ENCODE measurements around the gene PTTG2.
"Not testable (repeated sequence)": the region's sequence is repeated elsewhere in the genome, so short reads cannot be mapped to it uniquely, and the experiment has no call there.

The PTTG2 gene

GRCh38 chr4:37960679-37961450 is 667 bp downstream of the PTTG2 start:
- Histone ChIP-seq H3K27me3 (ENCODE audit: control insufficient read depth in 1 of 2, insufficient read depth in 2 of 2, low read length in 2 of 2) (no peaks in the 10 kb centered on the region), H3K9ac (ENCODE audit: low read length) (no peak overlapping the region), H3K9me3 (ENCODE audit: low read length) (no peaks in the 10 kb centered on the region), H3K4me1 (ENCODE audit: insufficient read depth, low read length) (peaks cover 24% of the 10 kb centered on the region), H3K27ac (ENCODE audit: low read depth, low read length) (no peak overlapping the region), H3K36me3 (ENCODE audit: insufficient read depth, low read length) (no peaks in the 10 kb centered on the region), H3K4me3 (ENCODE audit: low read depth in 1 of 2, low read length in 2 of 2) (no peak overlapping the region)

DNA sequence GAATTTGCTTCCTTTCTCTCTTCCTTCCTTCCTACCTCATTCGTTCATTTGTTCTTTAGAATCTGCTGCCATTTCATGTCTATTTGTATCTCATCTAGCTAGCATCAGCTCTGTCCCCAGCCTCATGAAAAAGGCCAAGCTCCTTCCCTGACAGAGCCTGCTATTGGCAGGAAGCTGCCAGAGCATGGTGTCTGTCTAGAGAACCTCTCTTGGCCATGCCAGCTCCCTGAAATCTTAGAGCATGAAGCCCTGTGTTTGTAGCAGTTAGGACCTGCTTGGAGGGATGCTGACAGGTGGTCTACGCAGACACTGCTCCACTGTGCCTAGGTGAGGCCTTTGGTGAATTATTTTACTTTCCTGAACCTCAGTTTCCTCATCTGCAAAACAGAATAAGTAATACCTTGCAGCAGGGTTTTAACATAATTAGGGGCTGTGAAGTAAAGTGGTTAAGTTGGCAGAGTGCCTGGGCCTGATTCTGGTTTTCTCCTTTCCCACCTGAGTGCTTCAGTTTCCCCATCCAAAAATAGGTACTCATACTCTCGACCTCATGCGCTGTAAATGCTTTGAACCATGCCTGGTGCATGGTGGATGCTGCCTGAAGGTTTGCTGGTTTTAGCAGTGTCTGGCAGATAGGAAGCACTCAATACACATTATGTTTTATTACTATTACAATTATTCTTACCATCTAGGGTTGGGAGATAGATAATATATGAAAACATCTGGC is 4.7 kb downstream of the PTTG2 start:
- Histone ChIP-seq H3K4me3 (ENCODE audit: low read depth in 1 of 2, low read length in 2 of 2) (no peak overlapping the region), H3K36me3 (ENCODE audit: insufficient read depth, low read length) (no peaks in the 10 kb centered on the region), H3K9ac (ENCODE audit: low read length) (no peak overlapping the region), H3K4me1 (ENCODE audit: insufficient read depth, low read length) (peaks cover 32% of the 10 kb centered on the region), H3K27ac (ENCODE audit: low read depth, low read length) (no peak overlapping the region), H3K27me3 (ENCODE audit: control insufficient read depth in 1 of 2, insufficient read depth in 2 of 2, low read length in 2 of 2) (no peaks in the 10 kb centered on the region), H3K9me3 (ENCODE audit: low read length) (no peaks in the 10 kb centered on the region)

GRCh38 chr4:37966044-37966443 is 5.8 kb downstream of the PTTG2 start:
- no peaks in the 10 kb centered on the region for H3K9me3 ChIP-seq (ENCODE audit: low read length)
- no peak overlapping the region for H3K27ac ChIP-seq (ENCODE audit: low read depth, low read length)
- no peaks in the 10 kb centered on the region for H3K27me3 ChIP-seq (ENCODE audit: control insufficient read depth in 1 of 2, insufficient read depth in 2 of 2, low read length in 2 of 2)
- H3K36me3 ChIP-seq (ENCODE audit: insufficient read depth, low read length): no peaks in the 10 kb centered on the region
- no peak overlapping the region for H3K4me3 ChIP-seq (ENCODE audit: low read depth in 1 of 2, low read length in 2 of 2)
- H3K4me1 ChIP-seq (ENCODE audit: insufficient read depth, low read length): peaks cover 41% of the 10 kb centered on the region
- H3K9ac ChIP-seq (ENCODE audit: low read length): no peak overlapping the region

DNA sequence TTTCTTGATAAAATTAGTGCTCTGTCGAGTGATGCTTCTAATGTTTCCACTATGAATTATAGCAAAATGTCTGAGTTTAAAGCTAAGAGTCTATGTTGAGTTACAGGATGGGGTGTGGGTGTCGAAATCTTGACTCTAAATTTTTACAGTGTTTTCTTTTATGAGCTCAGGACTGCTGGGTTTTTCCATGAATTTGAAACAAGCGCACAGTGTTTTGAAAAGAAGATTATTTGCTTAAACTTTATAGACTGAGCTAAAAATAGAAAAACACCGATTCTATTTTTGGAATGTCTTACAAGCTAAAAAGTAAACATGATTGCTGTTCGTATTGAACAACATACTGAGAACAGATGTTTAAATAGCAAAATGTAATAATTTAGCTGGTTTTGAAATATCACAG is 7.5 kb downstream of the PTTG2 start:
- peaks cover 41% of the 10 kb centered on the region for H3K4me1 ChIP-seq (ENCODE audit: insufficient read depth, low read length)
- no peaks in the 10 kb centered on the region for H3K36me3 ChIP-seq (ENCODE audit: insufficient read depth, low read length)
- no peak overlapping the region for H3K4me3 ChIP-seq (ENCODE audit: low read depth in 1 of 2, low read length in 2 of 2)
- no peaks in the 10 kb centered on the region for H3K9me3 ChIP-seq (ENCODE audit: low read length)
- no peak overlapping the region for H3K27ac ChIP-seq (ENCODE audit: low read depth, low read length)
- H3K27me3 ChIP-seq (ENCODE audit: control insufficient read depth in 1 of 2, insufficient read depth in 2 of 2, low read length in 2 of 2): no peaks in the 10 kb centered on the region
- H3K9ac ChIP-seq (ENCODE audit: low read length): no peak overlapping the region

DNA sequence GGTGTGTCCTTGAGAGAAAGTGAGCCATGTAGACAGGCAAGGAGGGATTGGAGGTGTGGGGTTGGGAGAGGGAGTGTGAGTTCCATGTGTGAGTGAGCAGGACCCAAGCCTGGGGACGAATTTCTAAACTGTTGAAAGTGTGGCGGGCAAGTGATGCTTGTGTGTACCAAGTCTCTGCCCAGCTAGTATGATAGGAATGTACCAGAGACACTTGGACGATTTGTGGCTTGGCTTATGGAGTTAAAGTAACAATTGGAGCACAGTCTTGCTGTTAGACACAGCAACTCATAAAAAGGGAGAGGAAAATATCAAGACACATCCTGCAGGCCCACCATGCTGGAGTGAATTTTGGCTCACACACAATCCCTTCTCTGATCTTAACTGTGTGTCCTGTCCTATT is 8.5 kb downstream of the PTTG2 start:
- Histone ChIP-seq H3K36me3 (ENCODE audit: insufficient read depth, low read length) (no peaks in the 10 kb centered on the region), H3K27ac (ENCODE audit: low read depth, low read length) (no peak overlapping the region), H3K27me3 (ENCODE audit: control insufficient read depth in 1 of 2, insufficient read depth in 2 of 2, low read length in 2 of 2) (no peaks in the 10 kb centered on the region), H3K9ac (ENCODE audit: low read length) (no peak overlapping the region), H3K4me1 (ENCODE audit: insufficient read depth, low read length) (peaks cover 41% of the 10 kb centered on the region), H3K4me3 (ENCODE audit: low read depth in 1 of 2, low read length in 2 of 2) (no peak overlapping the region), H3K9me3 (ENCODE audit: low read length) (no peaks in the 10 kb centered on the region)

DNA sequence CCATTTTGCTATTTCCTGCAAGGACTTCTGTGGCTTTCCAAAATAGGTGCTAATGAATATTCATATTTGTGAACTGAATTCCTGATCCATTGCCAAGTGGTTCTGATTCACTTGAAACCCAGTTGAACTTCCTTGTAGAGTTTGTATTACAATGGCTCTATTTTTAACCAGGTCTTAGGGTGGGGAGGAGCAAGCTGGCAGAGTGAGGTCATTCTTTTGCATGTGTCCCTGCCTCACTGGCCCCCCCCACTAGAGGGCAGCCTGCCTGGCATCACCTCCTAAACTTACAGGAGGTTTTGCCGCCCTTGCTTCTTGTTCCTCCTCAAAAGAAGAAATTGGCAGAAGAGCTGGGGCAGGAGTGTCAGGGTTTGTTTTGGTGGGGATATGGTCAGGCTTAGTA is 10.5 kb downstream of the PTTG2 start:
- Histone ChIP-seq H3K27ac (ENCODE audit: low read depth, low read length) (peak overlapping the region; percentile 29), H3K9ac (ENCODE audit: low read length) (no peak overlapping the region), H3K4me1 (ENCODE audit: insufficient read depth, low read length) (peaks cover 28% of the 10 kb centered on the region), H3K27me3 (ENCODE audit: control insufficient read depth in 1 of 2, insufficient read depth in 2 of 2, low read length in 2 of 2) (no peaks in the 10 kb centered on the region), H3K4me3 (ENCODE audit: low read depth in 1 of 2, low read length in 2 of 2) (no peak overlapping the region), H3K9me3 (ENCODE audit: low read length) (no peaks in the 10 kb centered on the region), H3K36me3 (ENCODE audit: insufficient read depth, low read length) (no peaks in the 10 kb centered on the region)

DNA sequence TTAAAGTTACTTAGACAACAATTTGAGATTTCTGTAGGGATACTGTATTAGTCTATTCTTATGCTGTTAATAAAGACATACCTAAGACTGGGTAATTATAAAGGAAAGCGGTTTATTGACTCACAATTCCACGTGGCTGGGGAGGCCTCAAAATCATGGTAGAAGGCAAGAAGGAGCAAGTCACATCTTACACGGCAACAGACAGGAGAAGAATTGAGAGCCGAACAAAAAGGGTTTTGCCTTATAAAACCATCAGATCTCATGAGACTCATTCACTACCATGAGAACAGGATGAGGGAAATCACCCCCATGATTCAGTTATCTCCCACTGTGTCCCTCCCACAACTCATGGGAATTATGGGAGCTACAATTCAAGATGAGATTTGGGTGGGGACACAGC is 11.0 kb downstream of the PTTG2 start:
- Histone ChIP-seq H3K9ac (ENCODE audit: low read length) (no peak overlapping the region), H3K27me3 (ENCODE audit: control insufficient read depth in 1 of 2, insufficient read depth in 2 of 2, low read length in 2 of 2) (no peaks in the 10 kb centered on the region), H3K36me3 (ENCODE audit: insufficient read depth, low read length) (no peaks in the 10 kb centered on the region), H3K4me1 (ENCODE audit: insufficient read depth, low read length) (peaks cover 28% of the 10 kb centered on the region), H3K27ac (ENCODE audit: low read depth, low read length) (no peak overlapping the region), H3K9me3 (ENCODE audit: low read length) (no peaks in the 10 kb centered on the region), H3K4me3 (ENCODE audit: low read depth in 1 of 2, low read length in 2 of 2) (no peak overlapping the region)

GRCh38 chr4:37973441-37973840 is 13.2 kb downstream of the PTTG2 start:
- Histone ChIP-seq H3K27me3 (ENCODE audit: control insufficient read depth in 1 of 2, insufficient read depth in 2 of 2, low read length in 2 of 2) (no peaks in the 10 kb centered on the region), H3K36me3 (ENCODE audit: insufficient read depth, low read length) (no peaks in the 10 kb centered on the region), H3K4me1 (ENCODE audit: insufficient read depth, low read length) (peaks cover 15% of the 10 kb centered on the region), H3K9me3 (ENCODE audit: low read length) (no peaks in the 10 kb centered on the region), H3K9ac (ENCODE audit: low read length) (no peak overlapping the region), H3K4me3 (ENCODE audit: low read depth in 1 of 2, low read length in 2 of 2) (no peak overlapping the region), H3K27ac (ENCODE audit: low read depth, low read length) (no peak overlapping the region)

DNA sequence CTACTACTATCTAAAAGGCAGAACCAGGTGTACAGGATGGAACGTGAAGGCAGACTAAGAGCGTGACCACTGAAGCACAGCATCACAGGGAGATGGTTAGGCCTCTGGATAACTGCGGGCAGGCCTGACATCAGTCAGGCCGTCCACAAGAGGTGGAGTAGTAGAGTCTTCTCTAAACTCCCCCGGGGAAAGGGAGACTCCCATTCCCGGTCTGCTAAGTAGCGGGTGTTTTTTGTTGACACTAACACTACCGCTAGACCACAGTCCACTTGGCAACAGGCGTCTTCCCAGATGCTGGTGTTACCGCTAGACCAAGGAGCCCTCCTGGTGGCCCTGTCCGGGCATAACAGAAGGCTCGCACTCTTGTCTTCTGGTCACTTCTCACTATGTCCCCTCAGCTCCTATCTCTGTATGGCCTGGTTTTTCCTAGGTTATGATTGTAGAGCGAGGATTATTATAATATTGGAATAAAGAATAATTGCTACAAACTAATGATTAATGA is 15.2 kb downstream of the PTTG2 start:
- H3K27me3 ChIP-seq (ENCODE audit: control insufficient read depth in 1 of 2, insufficient read depth in 2 of 2, low read length in 2 of 2); H3K9ac ChIP-seq (ENCODE audit: low read length); H3K36me3 ChIP-seq (ENCODE audit: insufficient read depth, low read length); H3K4me3 ChIP-seq (ENCODE audit: low read depth in 1 of 2, low read length in 2 of 2); H3K27ac ChIP-seq (ENCODE audit: low read depth, low read length); H3K9me3 ChIP-seq (ENCODE audit: low read length): not testable (repeated sequence)
- H3K4me1 ChIP-seq (ENCODE audit: insufficient read depth, low read length): peaks cover 22% of the 10 kb centered on the region

- H3K27ac ChIP-seq (ENCODE audit: low read depth, low read length): peak overlapping the region; percentile 92
- H3K9me3 ChIP-seq (ENCODE audit: low read length): no peaks in the 10 kb centered on the region
- no peak overlapping the region for H3K9ac ChIP-seq (ENCODE audit: low read length)
- H3K4me3 ChIP-seq (ENCODE audit: low read depth in 1 of 2, low read length in 2 of 2): peak overlapping the region in 1 of 2 donors; percentile 47
- H3K4me1 ChIP-seq (ENCODE audit: insufficient read depth, low read length): peaks cover 24% of the 10 kb centered on the region
- H3K27me3 ChIP-seq (ENCODE audit: control insufficient read depth in 1 of 2, insufficient read depth in 2 of 2, low read length in 2 of 2): no peaks in the 10 kb centered on the region
- H3K36me3 ChIP-seq (ENCODE audit: insufficient read depth, low read length): no peaks in the 10 kb centered on the region
These were observed 16.3 kb downstream of the PTTG2 start for GRCh38 chr4:37976507-37976906.

GRCh38 chr4:37976991-37977470 is 16.8 kb downstream of the PTTG2 start:
- Histone ChIP-seq H3K36me3 (ENCODE audit: insufficient read depth, low read length) (no peaks in the 10 kb centered on the region), H3K27ac (ENCODE audit: low read depth, low read length) (peak overlapping the region; percentile 92), H3K27me3 (ENCODE audit: control insufficient read depth in 1 of 2, insufficient read depth in 2 of 2, low read length in 2 of 2) (no peaks in the 10 kb centered on the region), H3K9me3 (ENCODE audit: low read length) (no peaks in the 10 kb centered on the region), H3K4me3 (ENCODE audit: low read depth in 1 of 2, low read length in 2 of 2) (peak overlapping the region; percentile 47 to 83), H3K4me1 (ENCODE audit: insufficient read depth, low read length) (peaks cover 29% of the 10 kb centered on the region), H3K9ac (ENCODE audit: low read length) (no peak overlapping the region)

Data from muscle layer of colon (tissue), 2 donors.